NCI-H524 (cell line): ENCODE results near the gene BBX.
"Not testable (repeated sequence)": the region's sequence is repeated elsewhere in the genome, so short reads cannot be mapped to it uniquely, and the experiment has no call there.

Source experiments
- DNase-seq, 2 experiments: peaks; one replicate each; lab custom pipeline; 2025; lab: John Stamatoyannopoulos, UW

Gene BBX

GRCh38 chr3:107798381-107798780 lies 275.6 kb downstream of the BBX start:
- DNase-seq: no peak

GRCh38 chr3:107800710-107801109 lies 277.9 kb downstream of the BBX start:
- no peak for DNase-seq

DNA sequence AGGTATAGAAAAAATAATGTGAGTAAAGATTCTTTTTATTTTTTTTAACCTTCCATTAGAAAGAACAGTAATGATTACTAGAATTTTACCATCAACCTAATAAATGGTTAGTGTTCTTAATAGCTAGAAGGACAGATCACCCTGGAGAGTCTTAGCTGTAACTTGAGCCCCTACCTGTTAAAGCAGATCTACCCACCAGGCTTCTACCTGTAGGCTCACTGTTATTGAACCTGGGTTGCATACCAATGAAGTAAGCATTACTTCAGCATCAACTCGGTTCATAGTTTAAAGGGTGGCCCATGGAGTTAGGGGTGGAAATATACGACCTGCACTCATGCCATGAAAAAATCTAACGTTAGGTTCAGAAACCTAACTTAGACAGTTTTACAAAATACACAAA lies 280.4 kb downstream of the BBX start:
- DNase-seq: no peak

DNA sequence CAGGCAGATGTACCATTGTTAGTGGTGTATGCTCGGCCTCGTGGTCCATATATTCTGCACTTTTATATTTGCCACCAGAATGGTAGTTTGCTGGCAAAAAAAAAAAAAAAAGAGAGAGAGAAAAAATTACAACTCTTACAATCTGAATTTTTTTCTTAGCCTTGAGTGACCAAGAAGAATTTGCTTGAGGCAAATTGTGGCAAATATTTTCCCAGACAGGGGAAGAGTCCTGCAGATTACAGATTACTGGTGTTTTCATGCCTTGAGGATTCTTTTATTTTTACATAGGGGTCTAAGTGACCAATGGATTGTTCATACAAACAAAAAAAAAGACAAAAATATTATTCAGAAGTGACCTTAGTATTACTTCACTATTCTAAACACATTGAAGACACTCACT lies 283.3 kb downstream of the BBX start:
- no peak for DNase-seq

GRCh38 chr3:107806536-107806935 lies 283.8 kb downstream of the BBX start:
- DNase-seq: peak; percentile 50 to 83

DNA sequence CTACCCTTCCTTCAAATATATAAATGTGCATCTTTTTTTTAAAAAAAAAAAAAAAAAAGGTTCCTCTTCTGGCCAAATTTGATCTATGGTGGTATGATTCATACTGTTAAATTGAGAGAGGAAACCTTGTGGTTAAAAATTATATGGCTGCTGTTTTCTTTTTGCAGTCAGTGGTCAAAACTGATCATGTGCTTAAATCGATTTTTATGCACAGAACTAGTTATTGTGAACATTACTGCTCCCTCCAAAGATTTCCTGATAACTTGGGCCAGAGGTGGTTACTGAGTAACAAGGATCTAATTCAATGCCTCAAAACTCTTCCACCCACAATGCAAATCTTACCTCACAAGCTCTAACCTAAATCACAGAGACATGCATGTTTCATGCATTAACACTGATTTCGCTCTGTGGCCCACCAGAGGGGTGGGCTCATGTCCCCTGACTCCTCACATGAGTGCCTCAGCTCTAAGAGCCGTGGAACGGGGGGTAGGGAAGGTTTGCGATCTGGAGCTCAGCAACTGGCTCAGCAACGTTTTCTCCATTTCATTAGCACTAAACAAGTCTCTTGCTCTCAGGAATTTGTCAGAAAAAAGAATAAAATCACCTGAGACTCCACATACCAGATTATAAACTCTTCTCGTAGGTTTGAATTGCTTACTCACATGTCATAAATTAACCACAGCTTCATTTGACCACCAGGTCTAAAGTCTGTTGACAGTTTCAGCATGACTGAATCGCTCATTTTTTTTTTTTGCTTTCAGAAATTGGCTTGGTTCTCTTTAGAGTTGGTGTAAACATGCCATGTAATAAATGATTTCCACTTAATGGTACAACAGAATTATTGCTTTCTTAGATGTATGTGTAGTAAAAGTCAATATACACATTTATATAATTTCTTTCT lies 287.7 kb downstream of the BBX start:
- DNase-seq: no peak

DNA sequence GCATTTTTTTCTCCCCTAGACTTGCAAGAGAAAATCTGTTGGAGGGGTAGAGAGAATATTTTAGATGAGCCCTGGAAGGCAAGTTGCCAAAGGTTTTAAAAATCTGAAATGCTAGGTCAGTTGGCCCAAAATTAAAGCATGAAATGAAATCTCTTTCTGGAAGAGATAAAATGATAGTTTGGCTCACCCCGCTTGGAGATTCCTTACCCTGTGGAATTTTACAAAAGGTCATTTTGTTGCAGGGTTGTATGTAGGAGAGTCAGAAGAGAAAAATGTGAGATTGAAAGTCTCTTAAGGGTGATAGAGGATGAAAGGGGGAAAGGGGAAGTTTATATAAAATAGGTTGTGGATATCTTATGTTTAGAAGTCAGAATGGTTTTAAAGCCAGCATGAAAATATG lies 290.3 kb downstream of the BBX start:
- no peak for DNase-seq

GRCh38 chr3:107816107-107816506 lies 293.3 kb downstream of the BBX start:
- DNase-seq: no peak

DNA sequence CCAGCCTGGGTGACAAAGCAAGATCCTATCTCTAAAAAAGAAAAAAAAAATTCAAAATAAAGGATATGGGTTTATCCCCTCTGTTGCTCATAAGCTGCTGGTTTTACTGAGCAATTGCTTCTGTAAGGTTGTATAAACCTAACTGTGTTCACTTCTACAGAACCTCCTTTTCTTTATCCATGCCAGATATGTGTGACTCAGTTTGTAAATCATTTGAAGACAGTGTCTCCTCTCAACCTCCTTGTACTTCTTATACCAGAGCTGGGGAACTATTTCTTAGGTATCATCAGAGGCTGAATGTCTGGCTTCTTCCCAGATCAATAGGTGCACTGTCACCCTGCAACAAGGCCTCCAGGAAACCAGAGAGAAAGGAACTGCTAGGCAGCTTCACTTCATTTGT lies 294.3 kb downstream of the BBX start:
- no peak for DNase-seq

DNA sequence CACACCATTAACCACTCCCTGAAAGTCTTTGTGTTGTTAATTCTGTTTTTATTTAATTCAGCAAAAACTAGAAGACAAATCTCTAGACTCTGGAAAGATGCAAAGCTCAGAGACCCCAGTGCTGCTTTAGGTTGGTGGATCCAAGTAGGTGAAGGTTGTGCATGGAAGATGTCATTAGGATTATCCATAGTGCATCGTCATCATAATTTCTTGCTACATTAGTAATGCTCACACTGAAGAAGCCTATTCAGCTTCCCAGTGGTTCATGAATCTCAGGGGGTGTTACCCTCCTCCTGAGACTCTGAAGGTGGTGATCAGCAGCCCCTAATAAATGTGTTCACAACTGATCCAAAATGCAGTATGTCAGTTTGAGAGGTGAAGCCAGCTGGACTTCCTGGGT lies 295.3 kb downstream of the BBX start:
- DNase-seq: no peak

GRCh38 chr3:107819656-107820055 lies 296.9 kb downstream of the BBX start:
- no peak for DNase-seq

GRCh38 chr3:107822308-107822707 lies 299.5 kb downstream of the BBX start:
- peak in 1 of 2 experiments; percentile 13 for DNase-seq

DNA sequence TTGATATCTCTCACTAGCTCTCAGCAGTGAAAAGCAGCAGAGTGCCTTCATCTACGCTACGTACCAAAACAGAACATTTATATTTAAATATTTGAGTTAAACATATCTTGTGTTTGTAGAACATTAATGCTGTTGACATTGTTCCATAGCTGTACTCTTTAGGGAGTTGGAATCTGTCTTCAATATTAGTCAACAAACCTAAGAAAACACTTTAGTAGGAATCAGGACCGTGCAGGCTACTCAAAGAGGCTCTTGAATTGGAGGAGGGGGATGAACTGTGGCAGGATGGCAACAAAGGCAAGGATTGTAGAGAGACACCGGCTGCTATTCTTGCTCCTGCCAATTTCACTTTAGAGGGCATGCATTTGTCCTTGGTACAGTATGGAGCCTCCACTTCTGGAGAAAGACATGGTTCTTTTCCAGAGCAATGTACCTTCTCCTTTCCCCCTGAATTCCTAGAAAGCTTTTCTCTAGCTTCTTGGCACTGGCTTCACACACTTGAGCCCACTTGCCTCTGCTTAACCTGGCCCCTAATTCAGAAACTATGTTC lies 302.1 kb downstream of the BBX start:
- DNase-seq: no peak

- no peak for DNase-seq
These were observed 302.8 kb downstream of the BBX start for GRCh38 chr3:107825556-107825955.

DNA sequence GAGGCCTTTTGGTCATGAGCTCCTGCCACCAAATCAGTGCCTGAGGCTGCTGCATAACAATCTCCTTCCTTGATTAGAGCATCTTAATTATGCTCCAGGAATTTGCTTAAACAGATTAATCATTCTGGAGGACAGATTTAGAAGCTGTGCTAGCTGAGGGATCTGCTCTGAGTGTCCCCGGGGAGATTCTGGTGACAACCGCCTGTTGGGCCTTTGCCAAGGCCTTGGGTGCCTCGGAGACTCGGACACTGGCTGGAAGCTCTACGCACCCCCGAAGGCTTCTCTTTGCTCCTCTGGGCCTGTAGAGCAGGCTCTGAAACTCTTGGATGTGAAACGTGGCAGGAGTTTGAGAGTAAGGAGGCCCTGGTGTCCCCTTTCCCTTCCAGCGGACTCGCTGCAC lies 304.0 kb downstream of the BBX start:
- DNase-seq: peak; percentile 11 to 52

DNA sequence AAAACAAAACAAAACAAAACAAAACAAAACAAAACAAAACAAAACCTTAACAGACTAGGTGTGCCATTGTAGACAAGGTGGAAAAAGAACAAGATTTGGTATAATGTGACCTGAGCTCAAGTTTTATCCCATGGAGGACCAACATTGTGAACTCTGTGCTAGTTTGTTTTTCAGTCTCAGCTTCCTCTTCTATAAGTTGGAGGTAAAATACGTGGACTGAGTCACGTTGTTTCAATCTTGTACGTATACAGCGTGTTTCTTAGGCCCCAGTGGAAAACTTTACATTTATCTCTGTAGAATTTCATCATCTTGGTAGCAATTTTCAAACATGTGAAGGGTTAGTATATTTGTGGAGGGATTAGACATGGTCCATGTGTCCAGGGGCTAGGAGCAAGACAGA lies 306.4 kb downstream of the BBX start:
- no peak for DNase-seq

DNA sequence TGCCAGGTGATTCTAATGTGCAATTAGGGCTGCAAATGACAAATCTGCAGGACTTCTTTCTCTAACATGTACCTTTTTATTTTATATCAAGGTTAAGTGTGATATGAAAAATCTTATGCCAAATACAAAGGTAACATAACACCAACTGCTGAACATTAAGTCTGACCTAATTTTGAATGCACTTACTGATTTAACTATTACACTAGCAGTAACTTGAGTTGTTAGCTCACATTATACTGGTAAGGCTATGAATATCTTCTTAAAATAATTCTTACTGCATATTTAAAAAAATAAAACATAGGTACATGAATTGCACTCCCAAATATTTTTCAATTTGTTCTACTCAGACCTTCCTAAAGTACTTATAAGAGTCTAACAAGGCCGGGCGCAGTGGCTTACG lies 308.8 kb downstream of the BBX start:
- DNase-seq: no peak

GRCh38 chr3:107833043-107833442 lies 310.3 kb downstream of the BBX start:
- no peak for DNase-seq

DNA sequence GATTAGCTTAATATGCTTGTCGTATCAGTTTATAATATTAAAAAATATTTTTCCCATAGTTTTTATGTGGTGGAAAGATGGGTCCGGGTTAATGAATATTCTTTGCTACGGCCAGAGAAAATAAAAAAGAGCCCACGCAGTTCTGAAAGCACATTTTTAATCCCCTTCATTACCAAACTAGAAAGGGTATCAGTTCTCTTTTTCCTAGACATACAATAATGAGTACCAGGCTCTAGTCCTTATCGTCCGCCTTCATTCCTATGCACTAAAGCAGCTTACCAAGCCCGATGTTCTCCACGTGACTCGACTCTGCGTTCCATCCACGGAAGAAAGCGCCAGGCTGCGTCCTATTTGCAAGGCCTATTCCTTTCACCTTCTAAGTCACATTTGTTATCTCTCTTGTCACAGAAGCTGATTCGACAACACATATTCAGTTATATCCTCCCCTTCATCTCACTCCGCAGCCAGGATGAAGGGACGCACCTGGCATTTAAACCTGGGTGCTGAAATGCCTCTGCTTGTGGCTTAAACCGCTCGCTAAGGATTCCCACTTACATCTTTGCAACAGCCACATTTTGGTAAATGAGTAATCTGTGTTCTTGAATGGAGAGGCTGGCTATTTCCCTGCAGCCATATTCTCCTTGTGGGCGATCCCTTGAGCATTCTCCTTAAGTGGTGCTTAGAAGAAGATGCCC lies 311.1 kb downstream of the BBX start:
- DNase-seq: no peak

GRCh38 chr3:107835001-107835400 lies 312.2 kb downstream of the BBX start:
- not testable (repeated sequence) for DNase-seq

GRCh38 chr3:107837895-107838612 lies 315.3 kb downstream of the BBX start:
- DNase-seq: no peak

- DNase-seq: no peak
These were observed 319.1 kb downstream of the BBX start for GRCh38 chr3:107841831-107842230.
